Keratinocyte (primary cell): ENCODE measurements around the gene FRZB. TPM values are rescaled to one million over a fixed set of nuclear protein-coding genes. Genes with fewer than 3 reads are reported as not detected.

Source experiments
- DNase-seq: peaks from one replicate; pipeline ENCODE4 v3.0.0-alpha.2; 2011; ENCODE audit warnings: low read depth, missing footprints, low spot score
- FAIRE-seq: peaks from 2 replicates; lab custom pipeline; 2011; peaks lifted over from hg19 to GRCh38; lab: Jason Lieb, UNC
- H2AFZ ChIP-seq: 2 replicates; pipeline ENCODE4 v1.6.0; 2012; ENCODE audit warnings: low read length, control low read depth, inconsistent platforms; ENCODE audit not compliant: control insufficient read depth
- H3K27ac ChIP-seq: 2 replicates; pipeline ENCODE4 v1.5.1; 2011; ENCODE audit warnings: low read length; ENCODE audit not compliant: control insufficient read depth, insufficient read depth
- H3K27me3 ChIP-seq: 3 replicates; pipeline ENCODE4 v1.6.0; 2011; ENCODE audit warnings: low read length; ENCODE audit not compliant: control insufficient read depth, insufficient read depth; ENCODE audit errors: extremely low read depth
- H3K36me3 ChIP-seq, 2 experiments: 2 replicates in 1 of 2; 3 replicates in 1 of 2; pipeline ENCODE4 v1.5.1; 2011; ENCODE audit warnings: low read length in 2 of 2, mild to moderate bottlenecking in 1 of 2; ENCODE audit not compliant: control insufficient read depth in 2 of 2, insufficient read depth in 2 of 2; ENCODE audit errors: extremely low read depth in 1 of 2
- H3K4me1 ChIP-seq: 3 replicates; pipeline ENCODE4 v1.5.1; 2011; ENCODE audit warnings: low read length; ENCODE audit not compliant: control insufficient read depth, insufficient read depth; ENCODE audit errors: extremely low read depth
- H3K4me2 ChIP-seq: 3 replicates; pipeline ENCODE4 v1.6.0; 2011; ENCODE audit warnings: low read depth, low read length; ENCODE audit not compliant: control insufficient read depth, insufficient read depth; ENCODE audit errors: extremely low read depth
- H3K4me3 ChIP-seq, 3 experiments: fragments of 200-600 bp in 1 of 3; sonication (generic) in 1 of 3; 2 replicates in 2 of 3; 3 replicates in 1 of 3; pipeline ENCODE4 v1.5.1; 2011 to 2016; ENCODE audit warnings: low read length in 3 of 3, mild to moderate bottlenecking in 3 of 3, control low read depth in 2 of 3, inconsistent platforms in 1 of 3, low read depth in 1 of 3, mixed read lengths in 1 of 3, mixed run types in 1 of 3, moderate library complexity in 1 of 3; ENCODE audit not compliant: control insufficient read depth in 2 of 3, insufficient read depth in 2 of 3; ENCODE audit errors: extremely low read depth in 1 of 3
- H3K79me2 ChIP-seq: 2 replicates; pipeline ENCODE4 v1.6.0; 2012; ENCODE audit warnings: low read length; ENCODE audit not compliant: control insufficient read depth, insufficient read depth
- H3K9ac ChIP-seq: 3 replicates; pipeline ENCODE4 v1.6.0; 2011; ENCODE audit warnings: low read length; ENCODE audit not compliant: control insufficient read depth, insufficient read depth; ENCODE audit errors: extremely low read depth
- H3K9me1 ChIP-seq: 3 replicates; pipeline ENCODE4 v1.6.0; 2011; ENCODE audit warnings: low read length; ENCODE audit not compliant: control insufficient read depth, insufficient read depth; ENCODE audit errors: extremely low read depth
- H3K9me3 ChIP-seq: 2 replicates; pipeline ENCODE4 v1.5.1; 2012; ENCODE audit warnings: low read depth, low read length; ENCODE audit not compliant: control insufficient read depth
- H4K20me1 ChIP-seq: 3 replicates; pipeline ENCODE4 v1.6.0; 2011; ENCODE audit warnings: low read length; ENCODE audit not compliant: control insufficient read depth, insufficient read depth; ENCODE audit errors: extremely low read depth
- EZH2 ChIP-seq: IDR thresholded peaks from one replicate; pipeline ENCODE4 v1.6.1; 2012; ENCODE audit warnings: inconsistent platforms, mild to moderate bottlenecking, low read length, moderate library complexity
- dilution Hi-C: fragments of 300-500 bp; cut with MboI; formaldehyde crosslinking; loops from one replicate; pipeline ENCODE4 v1.7.0; 2020; ENCODE audit warnings: low sequenced_read_pairs; ENCODE audit not compliant: extremely low pct_ligation_motif_present
- polyA plus RNA-seq, 5 experiments: library from polyadenylated mRNA; depleted of rRNA in 3 of 5; stranded (reverse) in 3 of 5; stranded (forward) in 1 of 5; unstranded in 1 of 5; fragments of >200 nt; gene quantifications; 1 replicate in 1 of 5; 2 replicates in 3 of 5; 3 replicates in 1 of 5; pipeline versions ENCODE4 v1.2.1 to v1.2.3, GENCODE V29; 2011 to 2012; ENCODE audit warnings: missing spikeins in 2 of 5, low read depth in 1 of 5, low replicate concordance in 1 of 5
- TF ChIP-seq, protein P1 (sequence below), 3 experiments: IDR thresholded peaks in 1 of 3; conservative IDR thresholded peaks in 1 of 3; optimal IDR thresholded peaks in 1 of 3; 2 replicates in 2 of 3; 3 replicates in 1 of 3; pipeline versions ENCODE3 to v1.5.1; 2011; ENCODE audit warnings: low read length in 3 of 3, mild to moderate bottlenecking in 3 of 3, moderate library complexity in 2 of 3, control low read depth in 1 of 3, inconsistent platforms in 1 of 3; ENCODE audit not compliant: insufficient read depth in 2 of 3; ENCODE audit errors: extremely low read depth in 1 of 3

FRZB gene
- polyA plus RNA-seq, 1 donor (not counting 4 experiments of a cell fraction or from before 2014, with no cell fraction given): 0.05 TPM

GRCh38 chr2:182895798-182896197 lies 29.4 kb upstream of the FRZB start:
- TF ChIP-seq, protein P1, sequence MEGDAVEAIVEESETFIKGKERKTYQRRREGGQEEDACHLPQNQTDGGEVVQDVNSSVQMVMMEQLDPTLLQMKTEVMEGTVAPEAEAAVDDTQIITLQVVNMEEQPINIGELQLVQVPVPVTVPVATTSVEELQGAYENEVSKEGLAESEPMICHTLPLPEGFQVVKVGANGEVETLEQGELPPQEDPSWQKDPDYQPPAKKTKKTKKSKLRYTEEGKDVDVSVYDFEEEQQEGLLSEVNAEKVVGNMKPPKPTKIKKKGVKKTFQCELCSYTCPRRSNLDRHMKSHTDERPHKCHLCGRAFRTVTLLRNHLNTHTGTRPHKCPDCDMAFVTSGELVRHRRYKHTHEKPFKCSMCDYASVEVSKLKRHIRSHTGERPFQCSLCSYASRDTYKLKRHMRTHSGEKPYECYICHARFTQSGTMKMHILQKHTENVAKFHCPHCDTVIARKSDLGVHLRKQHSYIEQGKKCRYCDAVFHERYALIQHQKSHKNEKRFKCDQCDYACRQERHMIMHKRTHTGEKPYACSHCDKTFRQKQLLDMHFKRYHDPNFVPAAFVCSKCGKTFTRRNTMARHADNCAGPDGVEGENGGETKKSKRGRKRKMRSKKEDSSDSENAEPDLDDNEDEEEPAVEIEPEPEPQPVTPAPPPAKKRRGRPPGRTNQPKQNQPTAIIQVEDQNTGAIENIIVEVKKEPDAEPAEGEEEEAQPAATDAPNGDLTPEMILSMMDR (optimal IDR thresholded peaks at IDR 0.05 in 1 of 3, IDR thresholded peaks at IDR 0.05 in 1 of 3, conservative IDR thresholded peaks at IDR 0.05 in 1 of 3; ENCODE audit: extremely low read depth in 1 of 3, insufficient read depth in 2 of 3, low read length in 3 of 3): no peak
- TF ChIP-seq EZH2: no peak
- no peaks in the 10 kb centered on the region for H3K9me1 ChIP-seq
- H4K20me1 ChIP-seq: no peaks in the 10 kb centered on the region
- H3K4me2 ChIP-seq: no peak overlapping the region
- no peaks in the 10 kb centered on the region for H3K27me3 ChIP-seq
- DNase-seq (no peak), FAIRE-seq (no peak)
- H3K4me3 ChIP-seq: no peak overlapping the region
- H2AFZ ChIP-seq: no peak overlapping the region
- H3K36me3 ChIP-seq: no peaks in the 10 kb centered on the region
- no peak overlapping the region for H3K9ac ChIP-seq
- no peaks in the 10 kb centered on the region for H3K79me2 ChIP-seq
- no peak overlapping the region for H3K27ac ChIP-seq
- H3K9me3 ChIP-seq: no peaks in the 10 kb centered on the region
- dilution Hi-C loops: no loop called here
- no peaks in the 10 kb centered on the region for H3K4me1 ChIP-seq

- Histone ChIP-seq H4K20me1 (no peaks in the 10 kb centered on the region), H3K4me3 (no peak overlapping the region), H3K9me3 (no peaks in the 10 kb centered on the region), H3K4me2 (no peak overlapping the region), H3K27ac (no peak overlapping the region), H3K4me1 (no peaks in the 10 kb centered on the region), H3K27me3 (no peaks in the 10 kb centered on the region), H3K36me3 (no peaks in the 10 kb centered on the region), H3K9ac (no peak overlapping the region), H3K9me1 (no peaks in the 10 kb centered on the region), H2AFZ (no peak overlapping the region), H3K79me2 (no peaks in the 10 kb centered on the region)
- TF ChIP-seq, protein P1 (optimal IDR thresholded peaks at IDR 0.05 in 1 of 3, IDR thresholded peaks at IDR 0.05 in 1 of 3, conservative IDR thresholded peaks at IDR 0.05 in 1 of 3; ENCODE audit: extremely low read depth in 1 of 3, insufficient read depth in 2 of 3, low read length in 3 of 3): no peak
- TF ChIP-seq EZH2: no peak
- DNase-seq: no peak
- dilution Hi-C loops: no loop called here
- FAIRE-seq: no peak
Observed at GRCh38 chr2:182895169-182895568, 28.7 kb upstream of the FRZB start.
